ENCODE data around the gene DGKD.

DGKD gene

GRCh38 chr2:233433794-233434193, 79.5 kb downstream of the DGKD start:
- no peak for DNase-seq

- no peak for DNase-seq
Measured at GRCh38 chr2:233434666-233435330, 80.5 kb downstream of the DGKD start.

GRCh38 chr2:233435436-233436190, 81.3 kb downstream of the DGKD start:
- DNase-seq, result no peak

- no peak for DNase-seq
Measured at GRCh38 chr2:233436191-233436581, 81.9 kb downstream of the DGKD start.

- DNase-seq, result no peak
Measured at GRCh38 chr2:233436691-233437438, 82.6 kb downstream of the DGKD start.

GRCh38 chr2:233437439-233437955, 83.2 kb downstream of the DGKD start:
- no peak for DNase-seq

GRCh38 chr2:233438573-233439147, 84.4 kb downstream of the DGKD start:
- no peak for DNase-seq

GRCh38 chr2:233439191-233439590, 84.9 kb downstream of the DGKD start:
- no peak for DNase-seq

- no peak for DNase-seq
Measured at GRCh38 chr2:233440314-233440713, 86.0 kb downstream of the DGKD start.

GRCh38 chr2:233440714-233441113, 86.4 kb downstream of the DGKD start:
- DNase-seq, result no peak

- DNase-seq, result no peak
Measured at GRCh38 chr2:233441161-233442027, 87.1 kb downstream of the DGKD start.

- DNase-seq, result no peak
Measured at GRCh38 chr2:233442028-233442310, 87.7 kb downstream of the DGKD start.

GRCh38 chr2:233443511-233444183, 89.4 kb downstream of the DGKD start:
- DNase-seq, result peak; percentile 78

GRCh38 chr2:233444501-233444900, 90.2 kb downstream of the DGKD start:
- no peak for DNase-seq

GRCh38 chr2:233445152-233445830, 91.0 kb downstream of the DGKD start:
- DNase-seq, result no peak

GRCh38 chr2:233446121-233446520, 91.8 kb downstream of the DGKD start:
- DNase-seq, result no peak

GRCh38 chr2:233446606-233447305, 92.5 kb downstream of the DGKD start:
- no peak for DNase-seq

- DNase-seq, result no peak
Measured at GRCh38 chr2:233447506-233448219, 93.4 kb downstream of the DGKD start.

- no peak for DNase-seq
Measured at GRCh38 chr2:233448220-233448559, 93.9 kb downstream of the DGKD start.

GRCh38 chr2:233448575-233448974, 94.3 kb downstream of the DGKD start:
- no peak for DNase-seq
